OCI-LY7 (cell line): ENCODE data around the gene MTSS2.

Source experiments
- EZH2phosphoT487 ChIP-seq: fragments of 200-600 bp; sonication (generic); IDR thresholded peaks from 2 replicates; pipeline ENCODE4 v1.6.1; 2018; ENCODE audit warnings: low read depth, borderline replicate concordance, mild to moderate bottlenecking, mixed run types, antibody characterized with exemption, low read length, moderate library complexity, mixed read lengths
- TF ChIP-seq, protein P1 (sequence below): fragments of 200-600 bp; sonication (generic); conservative IDR thresholded peaks from 2 replicates; pipeline ENCODE4 v1.5.1; 2014; ENCODE audit warnings: mild to moderate bottlenecking, antibody characterized with exemption, low read length, moderate library complexity, mixed read lengths

DNA sequence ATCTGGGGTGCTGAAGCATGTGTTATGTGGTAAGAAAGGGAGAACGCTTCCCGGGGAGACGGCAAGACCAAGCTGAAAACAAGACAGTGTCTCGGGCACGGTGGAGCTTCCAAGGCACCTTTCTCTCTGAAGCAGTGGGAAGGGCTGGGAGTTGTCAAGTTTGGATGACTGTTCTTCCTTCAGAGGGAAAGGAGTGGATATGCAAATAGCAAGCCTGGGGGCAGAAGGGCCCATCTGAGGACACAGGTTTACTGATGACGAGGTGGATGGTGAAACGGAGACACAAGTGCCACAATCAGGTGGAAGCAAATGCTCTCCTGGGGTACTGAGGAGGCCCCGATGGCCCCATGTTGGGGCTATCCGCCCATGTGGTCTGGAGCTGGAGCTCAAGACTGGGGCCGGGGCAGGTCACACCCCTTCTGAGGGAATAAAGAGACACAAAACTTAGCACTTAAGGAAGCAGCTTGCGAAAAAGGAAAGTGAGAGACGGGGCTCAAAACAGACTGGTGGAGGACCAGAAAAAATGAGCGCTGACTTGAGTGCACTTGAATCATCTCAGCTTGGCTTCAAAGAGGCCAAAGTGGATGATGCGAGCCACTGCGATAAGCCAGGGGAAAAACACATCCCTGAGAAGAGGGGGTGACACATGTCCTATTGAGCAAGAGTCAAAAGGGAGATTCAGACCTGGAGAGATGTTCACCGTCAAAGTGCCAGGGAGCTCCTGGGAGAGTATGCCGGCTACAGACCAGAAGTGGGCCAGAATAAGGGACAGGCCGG lies 34.8 kb upstream of the MTSS2 start:
- TF ChIP-seq, protein P1, sequence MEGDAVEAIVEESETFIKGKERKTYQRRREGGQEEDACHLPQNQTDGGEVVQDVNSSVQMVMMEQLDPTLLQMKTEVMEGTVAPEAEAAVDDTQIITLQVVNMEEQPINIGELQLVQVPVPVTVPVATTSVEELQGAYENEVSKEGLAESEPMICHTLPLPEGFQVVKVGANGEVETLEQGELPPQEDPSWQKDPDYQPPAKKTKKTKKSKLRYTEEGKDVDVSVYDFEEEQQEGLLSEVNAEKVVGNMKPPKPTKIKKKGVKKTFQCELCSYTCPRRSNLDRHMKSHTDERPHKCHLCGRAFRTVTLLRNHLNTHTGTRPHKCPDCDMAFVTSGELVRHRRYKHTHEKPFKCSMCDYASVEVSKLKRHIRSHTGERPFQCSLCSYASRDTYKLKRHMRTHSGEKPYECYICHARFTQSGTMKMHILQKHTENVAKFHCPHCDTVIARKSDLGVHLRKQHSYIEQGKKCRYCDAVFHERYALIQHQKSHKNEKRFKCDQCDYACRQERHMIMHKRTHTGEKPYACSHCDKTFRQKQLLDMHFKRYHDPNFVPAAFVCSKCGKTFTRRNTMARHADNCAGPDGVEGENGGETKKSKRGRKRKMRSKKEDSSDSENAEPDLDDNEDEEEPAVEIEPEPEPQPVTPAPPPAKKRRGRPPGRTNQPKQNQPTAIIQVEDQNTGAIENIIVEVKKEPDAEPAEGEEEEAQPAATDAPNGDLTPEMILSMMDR, result no peak
- TF ChIP-seq EZH2phosphoT487, result no peak
